CD8-positive, alpha-beta memory T cell (primary cell): ENCODE results near the gene CHCHD6. TPM values are rescaled to one million over a fixed set of nuclear protein-coding genes. Genes with fewer than 3 reads are reported as not detected.

Experiments
- CTCF ChIA-PET: fragments of 350-600 bp; sonication (Branson Sonifier 250); formaldehyde crosslinking; loops from one replicate; lab custom pipeline; 2021; ENCODE audit warnings: antibody characterized with exemption; lab: Charles Lee
- POLR2A ChIA-PET: fragments of 350-600 bp; sonication (Branson Sonifier 250); formaldehyde crosslinking; loops from one replicate; lab custom pipeline; 2021; ENCODE audit warnings: antibody characterized with exemption; lab: Charles Lee
- DNase-seq, 5 donors: peaks; one replicate each; pipeline versions ENCODE4 v3.0.0 to v3.0.0-alpha.2; 2020 to 2022; ENCODE audit warnings: mixed read lengths in 1 of 5
- H3K27ac ChIP-seq: one replicate; pipeline ENCODE4 v1.7.0; 2013; ENCODE audit warnings: low read depth, mild to moderate bottlenecking, low read length, moderate library complexity
- H3K27me3 ChIP-seq: 2 replicates; pipeline ENCODE4 v1.7.0; 2013; ENCODE audit warnings: low read length, mild to moderate bottlenecking; ENCODE audit not compliant: insufficient read depth, poor library complexity, severe bottlenecking
- H3K36me3 ChIP-seq: 2 replicates; pipeline ENCODE4 v1.7.0; 2013; ENCODE audit warnings: mild to moderate bottlenecking, low read length, moderate library complexity; ENCODE audit not compliant: insufficient read depth
- H3K4me1 ChIP-seq: 2 replicates; pipeline ENCODE4 v1.7.0; 2013; ENCODE audit warnings: mild to moderate bottlenecking, low read length, moderate library complexity; ENCODE audit not compliant: insufficient read depth
- H3K4me3 ChIP-seq: 2 replicates; pipeline ENCODE4 v1.7.0; 2013; ENCODE audit warnings: mild to moderate bottlenecking, low read length
- H3K9me3 ChIP-seq: 2 replicates; pipeline ENCODE4 v1.7.0; 2013; ENCODE audit warnings: mild to moderate bottlenecking, low read length
- H3K27ac Mint-ChIP-seq, 8 donors: one replicate each; pipeline ENCODE4 v1.8.0; 2020 to 2021; ENCODE audit warnings: mixed read lengths in 8 of 8, mild to moderate bottlenecking in 6 of 8, inconsistent platforms in 3 of 8, moderate library complexity in 3 of 8
- H3K27me3 Mint-ChIP-seq, 2 donors: one replicate each; pipeline ENCODE4 v1.8.0; 2020 to 2021; ENCODE audit warnings: mixed read lengths in 2 of 2, mild to moderate bottlenecking in 1 of 2, moderate library complexity in 1 of 2
- H3K36me3 Mint-ChIP-seq, 3 donors: one replicate each; pipeline ENCODE4 v1.8.0; 2020 to 2021; ENCODE audit warnings: mixed read lengths in 3 of 3, inconsistent platforms in 1 of 3, mild to moderate bottlenecking in 1 of 3
- H3K4me1 Mint-ChIP-seq, 3 donors: one replicate each; pipeline ENCODE4 v1.8.0; 2020 to 2021; ENCODE audit warnings: mixed read lengths in 3 of 3, inconsistent platforms in 1 of 3, mild to moderate bottlenecking in 1 of 3
- H3K4me3 Mint-ChIP-seq, 7 donors: one replicate each; pipeline ENCODE4 v1.8.0; 2020 to 2021; ENCODE audit warnings: mixed read lengths in 7 of 7, mild to moderate bottlenecking in 6 of 7, moderate library complexity in 4 of 7, inconsistent platforms in 2 of 7
- H3K9me3 Mint-ChIP-seq, 5 donors: one replicate each; pipeline ENCODE4 v1.8.0; 2020 to 2022; ENCODE audit warnings: mixed read lengths in 5 of 5, mild to moderate bottlenecking in 3 of 5, moderate library complexity in 2 of 5, inconsistent platforms in 1 of 5
- polyA plus RNA-seq: library from polyadenylated mRNA; unstranded; fragments of 300-500 nt; fragmentation: Illumina TruSeq; gene quantifications from one replicate; pipeline ENCODE4 v1.2.3, GENCODE V29; 2021
- total RNA-seq, 2 experiments: library from RNA; stranded (reverse); gene quantifications; one replicate each; pipeline ENCODE4 v1.2.3, GENCODE V29; 2021

The CHCHD6 gene
- total and polyA plus RNA-seq, 3 experiments from 2014 or later = 12.0 to 16.7 (median 15.0) TPM

DNA sequence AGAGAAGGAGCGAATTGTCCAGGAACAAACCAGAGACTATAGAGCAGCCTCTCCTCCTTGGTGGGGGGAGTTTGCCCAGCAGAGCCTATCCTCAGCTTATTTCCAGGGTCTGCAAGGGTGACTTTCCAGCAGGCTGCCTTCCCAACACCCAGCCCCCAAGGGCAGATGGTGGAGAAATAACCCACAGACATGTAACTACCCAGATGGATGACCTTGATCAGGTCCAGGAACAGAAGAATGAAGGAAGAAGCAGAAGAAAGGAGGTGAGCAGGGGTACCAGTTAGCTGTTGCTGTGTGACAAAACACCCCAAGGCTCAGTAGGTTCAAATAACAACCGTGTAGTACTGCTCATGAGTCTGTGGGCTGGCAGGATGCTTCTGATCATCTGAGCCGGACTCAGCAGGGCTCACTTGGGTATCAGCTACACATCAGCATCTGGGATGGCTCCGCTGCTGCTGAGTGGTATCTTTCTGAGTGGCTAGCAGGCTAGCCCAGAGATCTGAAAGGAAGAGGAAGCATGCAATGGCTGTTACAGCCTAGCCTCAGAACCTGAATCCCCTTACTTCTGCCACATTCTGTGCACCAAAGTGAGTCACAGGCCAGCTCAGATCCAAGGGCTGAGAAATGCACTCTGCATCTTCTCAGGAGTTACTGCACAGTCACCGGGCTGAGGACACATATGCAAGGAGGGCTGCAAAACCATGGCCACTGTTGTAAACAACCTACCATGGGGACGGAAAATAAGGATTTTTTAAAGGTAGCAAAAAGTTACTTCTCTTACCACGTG, 26.9 kb upstream of the CHCHD6 start:
- peaks cover 16 to 37% of the 10 kb centered on the region in 2 donors for H3K27me3 Mint-ChIP-seq
- ChIA-PET POLR2A (no interaction called here), CTCF (interaction anchor here (1.3 to 4.8 kb wide), 2 partner anchors 18 to 869 kb away, joined by 3 to 79 read pairs; no protein-coding TSS in a partner anchor)
- no peaks in the 10 kb centered on the region for H3K36me3 Mint-ChIP-seq
- Histone ChIP-seq H3K27me3 (peaks cover 7% of the 10 kb centered on the region), H3K9me3 (no peaks in the 10 kb centered on the region), H3K4me1 (peaks cover 4% of the 10 kb centered on the region), H3K4me3 (no peak overlapping the region), H3K27ac (no peak overlapping the region), H3K36me3 (no peaks in the 10 kb centered on the region)
- no peak overlapping the region for H3K27ac Mint-ChIP-seq
- H3K9me3 Mint-ChIP-seq = peaks cover 0 to 12% (median 3%) of the 10 kb centered on the region in 5 donors
- DNase-seq = no peak
- H3K4me1 Mint-ChIP-seq = peaks cover 3 to 6% (median 4%) of the 10 kb centered on the region in 3 donors
- peak overlapping the region in 1 of 7 donors; percentile 18 for H3K4me3 Mint-ChIP-seq

GRCh38 chr3:126677862-126678503, 26.1 kb upstream of the CHCHD6 start:
- Mint-ChIP-seq H3K9me3 (peaks cover 0 to 12% (median 3%) of the 10 kb centered on the region in 5 donors), H3K27me3 (peaks cover 16 to 40% of the 10 kb centered on the region in 2 donors), H3K4me1 (peaks cover 3 to 6% (median 4%) of the 10 kb centered on the region in 3 donors), H3K4me3 (no peak overlapping the region), H3K36me3 (no peaks in the 10 kb centered on the region), H3K27ac (peak overlapping the region in 1 of 8 donors; percentile 19)
- Histone ChIP-seq H3K27me3 (peaks cover 7% of the 10 kb centered on the region), H3K4me1 (peaks cover 4% of the 10 kb centered on the region), H3K27ac (no peak overlapping the region), H3K36me3 (no peaks in the 10 kb centered on the region), H3K4me3 (no peak overlapping the region), H3K9me3 (no peaks in the 10 kb centered on the region)
- CTCF ChIA-PET = interaction anchor here (1.3 to 4.8 kb wide), 3 partner anchors 10 to 868 kb away, joined by 3 to 79 read pairs (median 11); no protein-coding TSS in a partner anchor
- DNase-seq = no peak
- POLR2A ChIA-PET = no interaction called here

DNA sequence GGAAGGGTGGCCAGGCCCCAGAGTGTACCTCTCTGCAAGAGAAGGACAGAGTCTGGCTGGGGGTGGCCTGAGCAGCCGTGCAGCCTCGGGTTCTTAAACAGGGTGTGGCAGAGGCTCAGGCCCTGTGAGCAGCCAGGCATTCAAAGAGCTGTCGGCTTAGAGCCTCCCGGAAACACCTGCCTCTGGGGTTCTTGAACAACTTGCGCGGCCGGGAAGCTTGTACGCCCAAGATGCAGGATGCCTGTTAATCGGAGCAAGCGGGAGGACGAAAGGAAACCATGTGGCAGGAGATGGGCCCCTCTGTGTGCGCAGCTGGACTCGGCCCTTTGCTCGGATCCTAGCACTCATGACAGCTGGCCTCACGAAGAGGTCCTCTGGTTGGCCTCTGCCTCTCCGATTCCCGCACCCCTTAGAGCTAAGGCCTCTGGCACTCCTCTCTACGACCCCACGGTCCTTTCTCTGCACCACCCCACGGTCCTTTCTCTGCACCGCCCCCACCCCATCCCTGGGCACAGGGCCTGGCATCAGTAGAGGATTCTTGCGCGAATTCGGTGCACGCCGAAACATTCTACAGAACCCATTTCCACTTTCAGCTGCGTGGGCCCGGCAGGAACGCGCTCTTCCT, 25.2 kb upstream of the CHCHD6 start:
- ChIA-PET POLR2A (no interaction called here), CTCF (interaction anchor here (1.4 to 4.8 kb wide), 7 partner anchors 10 to 867 kb away, joined by 3 to 79 read pairs (median 6); no protein-coding TSS in a partner anchor)
- peak overlapping the region in 3 of 7 donors; percentile 10 to 83 (median 37) for H3K4me3 Mint-ChIP-seq
- H3K27ac Mint-ChIP-seq = peak overlapping the region in 2 of 8 donors; percentile 7 to 32
- no peak for DNase-seq
- H3K9me3 Mint-ChIP-seq = peaks cover 0 to 11% (median 2%) of the 10 kb centered on the region in 5 donors
- Histone ChIP-seq H3K36me3 (no peaks in the 10 kb centered on the region), H3K4me3 (no peak overlapping the region), H3K4me1 (peaks cover 4% of the 10 kb centered on the region), H3K27me3 (peaks cover 7% of the 10 kb centered on the region), H3K27ac (no peak overlapping the region), H3K9me3 (no peaks in the 10 kb centered on the region)
- peaks cover 3 to 6% (median 4%) of the 10 kb centered on the region in 3 donors for H3K4me1 Mint-ChIP-seq
- H3K27me3 Mint-ChIP-seq = peaks cover 16 to 40% of the 10 kb centered on the region in 2 donors
- H3K36me3 Mint-ChIP-seq = no peaks in the 10 kb centered on the region

- Mint-ChIP-seq H3K27ac (peak overlapping the region in 3 of 8 donors; percentile 7 to 32 (median 19)), H3K4me3 (peak overlapping the region in 3 of 7 donors; percentile 10 to 83 (median 37)), H3K9me3 (peaks cover 0 to 5% (median 0%) of the 10 kb centered on the region in 5 donors), H3K36me3 (no peaks in the 10 kb centered on the region), H3K27me3 (peaks cover 16 to 40% of the 10 kb centered on the region in 2 donors), H3K4me1 (peaks cover 3 to 6% (median 4%) of the 10 kb centered on the region in 3 donors)
- H3K36me3 ChIP-seq = no peaks in the 10 kb centered on the region
- ChIA-PET POLR2A (no interaction called here), CTCF (interaction anchor here (0.6 to 4.8 kb wide), 14 partner anchors 11 to 885 kb away, joined by 3 to 79 read pairs (median 4); no protein-coding TSS in a partner anchor)
- no peaks in the 10 kb centered on the region for H3K9me3 ChIP-seq
- peaks cover 4% of the 10 kb centered on the region for H3K4me1 ChIP-seq
- H3K4me3 ChIP-seq = no peak overlapping the region
- no peak overlapping the region for H3K27ac ChIP-seq
- peaks cover 7% of the 10 kb centered on the region for H3K27me3 ChIP-seq
- DNase-seq = peak; percentile 52 to 81 (median 62)
Measured at GRCh38 chr3:126679318-126679751, 24.7 kb upstream of the CHCHD6 start.

- H3K27me3 ChIP-seq = peaks cover 7% of the 10 kb centered on the region
- H3K4me1 ChIP-seq = peaks cover 4% of the 10 kb centered on the region
- Mint-ChIP-seq H3K27ac (no peak overlapping the region), H3K36me3 (no peaks in the 10 kb centered on the region), H3K9me3 (no peaks in the 10 kb centered on the region), H3K27me3 (peaks cover 13 to 35% of the 10 kb centered on the region in 2 donors), H3K4me3 (no peak overlapping the region), H3K4me1 (peaks cover 3 to 6% (median 4%) of the 10 kb centered on the region in 3 donors)
- no peak for DNase-seq
- ChIA-PET POLR2A (no interaction called here), CTCF (interaction anchor here (0.6 to 4.8 kb wide), 14 partner anchors 12 to 885 kb away, joined by 3 to 79 read pairs (median 4); no protein-coding TSS in a partner anchor)
- H3K27ac ChIP-seq = no peak overlapping the region
- H3K4me3 ChIP-seq = no peak overlapping the region
- H3K36me3 ChIP-seq = no peaks in the 10 kb centered on the region
- no peaks in the 10 kb centered on the region for H3K9me3 ChIP-seq
Measured at GRCh38 chr3:126679831-126680666, 24.0 kb upstream of the CHCHD6 start.

DNA sequence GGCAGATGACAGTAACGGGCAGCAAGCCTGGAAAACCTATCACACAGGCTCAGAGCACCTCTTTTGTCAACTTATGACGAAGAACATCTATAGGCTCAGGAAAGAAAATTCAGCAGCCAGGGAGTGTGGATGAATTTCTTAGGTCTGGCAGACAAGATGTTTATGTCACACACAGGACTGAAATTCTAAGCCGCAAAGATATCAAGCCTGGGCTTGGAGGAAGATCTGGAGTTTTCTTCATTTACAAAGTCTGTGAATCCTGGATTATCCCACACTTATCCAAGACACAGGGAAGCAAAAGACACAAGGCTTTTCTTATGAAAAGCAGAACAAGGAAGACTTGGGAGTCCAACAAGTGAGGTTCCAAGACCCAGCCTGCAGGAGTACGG, 23.4 kb upstream of the CHCHD6 start:
- Mint-ChIP-seq H3K4me1 (peaks cover 3 to 6% (median 4%) of the 10 kb centered on the region in 3 donors), H3K4me3 (no peak overlapping the region)

DNA sequence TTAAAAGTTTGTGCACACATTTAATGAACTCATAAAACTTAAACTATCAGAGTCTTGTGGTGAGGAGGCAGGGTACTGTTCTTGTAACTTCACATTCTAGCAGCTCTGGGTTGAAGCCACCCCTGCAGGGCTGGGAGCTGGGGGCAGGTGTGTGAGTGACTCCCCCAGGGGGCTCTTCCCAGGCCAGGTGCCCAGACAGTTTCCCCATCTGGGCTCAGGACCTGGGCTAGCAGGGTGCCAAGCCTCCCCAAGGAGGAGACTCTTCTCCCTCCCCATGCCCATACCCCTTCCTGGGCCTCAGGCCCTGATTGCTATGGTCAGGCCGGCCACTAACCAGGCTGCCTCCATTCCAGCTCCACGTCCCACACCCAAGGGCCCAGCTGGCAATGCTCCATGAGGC, 22.0 kb upstream of the CHCHD6 start:
- Histone ChIP-seq H3K4me1 (peaks cover 4% of the 10 kb centered on the region), H3K27me3 (no peaks in the 10 kb centered on the region), H3K4me3 (no peak overlapping the region), H3K27ac (no peak overlapping the region), H3K9me3 (no peaks in the 10 kb centered on the region), H3K36me3 (no peaks in the 10 kb centered on the region)
- no peak for DNase-seq
- H3K9me3 Mint-ChIP-seq = no peaks in the 10 kb centered on the region
- H3K27me3 Mint-ChIP-seq = peaks cover 11 to 21% of the 10 kb centered on the region in 2 donors
- CTCF ChIA-PET = interaction anchor here (1.2 to 4.3 kb wide), 4 partner anchors 70 to 866 kb away, joined by 3 to 14 read pairs (median 7); no protein-coding TSS in a partner anchor
- no peak overlapping the region for H3K27ac Mint-ChIP-seq
- POLR2A ChIA-PET = no interaction called here
- peaks cover 3 to 6% (median 4%) of the 10 kb centered on the region in 3 donors for H3K4me1 Mint-ChIP-seq
- no peak overlapping the region for H3K4me3 Mint-ChIP-seq
- H3K36me3 Mint-ChIP-seq = no peaks in the 10 kb centered on the region

More for the DNA sequence above, 23.4 kb upstream of the CHCHD6 start:
- no peaks in the 10 kb centered on the region for H3K36me3 Mint-ChIP-seq
- H3K27ac ChIP-seq = no peak overlapping the region
- H3K9me3 ChIP-seq = no peaks in the 10 kb centered on the region
- H3K4me3 ChIP-seq = no peak overlapping the region
- no peaks in the 10 kb centered on the region for H3K9me3 Mint-ChIP-seq
- DNase-seq = no peak
- no peak overlapping the region for H3K27ac Mint-ChIP-seq
- H3K27me3 Mint-ChIP-seq = peaks cover 13 to 32% of the 10 kb centered on the region in 2 donors
- H3K36me3 ChIP-seq = no peaks in the 10 kb centered on the region
- peaks cover 4% of the 10 kb centered on the region for H3K4me1 ChIP-seq
- CTCF ChIA-PET = interaction anchor here (1.2 to 4.8 kb wide), 7 partner anchors 12 to 884 kb away, joined by 3 to 79 read pairs (median 11); no protein-coding TSS in a partner anchor
- H3K27me3 ChIP-seq = peaks cover 7% of the 10 kb centered on the region
- POLR2A ChIA-PET = no interaction called here
